ENCODE results near the gene NRROS. TPM values are rescaled to one million over a fixed set of nuclear protein-coding genes. Genes with fewer than 3 reads are reported as not detected.
"Not testable (repeated sequence)": the region's sequence is repeated elsewhere in the genome, so short reads cannot be mapped to it uniquely, and the experiment has no call there.

The NRROS gene
- 11.6 TPM for polyA plus RNA-seq (2012; ENCODE audit: missing spikeins)

GRCh38 chr3:196639483-196640296 is at the start of gene NRROS:
NRROS (plus strand) TSS chr3:196639694; CDS start chr3:196654540, 14,846 bp downstream.
- DNase-seq (ENCODE audit: insufficient read length) (peak; percentile 71), FAIRE-seq (peak; percentile 79)
- TF ChIP-seq TAF1 (IDR thresholded peaks at IDR 0.05; ENCODE audit: borderline replicate concordance, low read depth, low read length) (peak; percentile 70; the same call in 1 of the 2 replicates), POLR2AphosphoS5 (IDR thresholded peaks at IDR 0.05; ENCODE audit: low read depth, low read length) (peak; percentile 56), POLR2A (IDR thresholded peaks at IDR 0.05; ENCODE audit: low read depth, low read length) (peak; percentile 81)

DNA sequence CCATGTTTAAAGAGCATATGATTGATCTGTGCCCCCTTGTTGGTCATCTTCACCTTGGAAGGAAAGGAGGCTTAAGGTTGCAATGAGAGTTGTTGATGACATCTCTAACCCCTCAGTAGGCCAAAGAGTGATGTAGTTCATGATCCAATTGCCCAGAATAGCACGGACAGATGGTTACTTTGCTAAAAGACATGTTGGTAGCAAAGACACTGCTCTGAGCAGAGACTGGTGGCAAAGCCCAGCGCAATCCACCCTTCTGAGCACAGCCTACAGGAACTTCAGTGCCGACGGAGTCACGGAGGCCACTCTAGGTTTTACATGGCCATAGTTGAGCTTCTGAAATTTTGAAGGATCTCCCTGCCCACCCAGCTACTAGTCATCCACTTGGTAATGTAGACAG is 49.2 kb upstream of the NRROS start:
- DNase-seq (ENCODE audit: insufficient read length) (no peak), FAIRE-seq (no peak)
- no peak for TF ChIP-seq POLR2A (IDR thresholded peaks at IDR 0.05; ENCODE audit: low read depth, low read length)
- TF ChIP-seq POLR2AphosphoS5 (IDR thresholded peaks at IDR 0.05; ENCODE audit: low read depth, low read length), result no peak
- TF ChIP-seq TAF1 (IDR thresholded peaks at IDR 0.05; ENCODE audit: borderline replicate concordance, low read depth, low read length), result no peak

DNA sequence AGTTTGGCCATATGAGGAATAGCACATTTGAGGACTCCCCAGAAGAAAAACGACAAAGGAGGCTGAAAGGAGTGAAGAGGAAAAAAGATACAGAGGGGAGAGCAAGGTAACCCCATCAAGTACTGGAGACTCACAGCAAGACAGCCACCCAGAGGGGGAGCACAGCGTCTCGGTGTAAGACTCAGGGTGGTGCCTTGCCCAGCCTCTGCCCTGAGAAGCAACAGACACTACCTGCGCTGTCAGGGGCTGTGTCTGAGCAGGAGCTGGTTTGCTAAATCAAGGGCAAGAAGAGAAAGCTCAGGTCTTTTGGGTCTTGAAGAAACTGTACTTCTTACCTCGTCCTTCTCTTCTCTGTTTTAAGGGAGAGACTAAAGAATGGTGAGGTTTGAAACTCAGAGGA is 43.1 kb upstream of the NRROS start:
- DNase-seq (ENCODE audit: insufficient read length) (no peak), FAIRE-seq (no peak)
- TF ChIP-seq POLR2A (IDR thresholded peaks at IDR 0.05; ENCODE audit: low read depth, low read length), result no peak
- no peak for TF ChIP-seq TAF1 (IDR thresholded peaks at IDR 0.05; ENCODE audit: borderline replicate concordance, low read depth, low read length)
- no peak for TF ChIP-seq POLR2AphosphoS5 (IDR thresholded peaks at IDR 0.05; ENCODE audit: low read depth, low read length)

- not testable (repeated sequence) for FAIRE-seq; DNase-seq (ENCODE audit: insufficient read length)
Measured at GRCh38 chr3:196597971-196598733, 41.3 kb upstream of the NRROS start.

DNA sequence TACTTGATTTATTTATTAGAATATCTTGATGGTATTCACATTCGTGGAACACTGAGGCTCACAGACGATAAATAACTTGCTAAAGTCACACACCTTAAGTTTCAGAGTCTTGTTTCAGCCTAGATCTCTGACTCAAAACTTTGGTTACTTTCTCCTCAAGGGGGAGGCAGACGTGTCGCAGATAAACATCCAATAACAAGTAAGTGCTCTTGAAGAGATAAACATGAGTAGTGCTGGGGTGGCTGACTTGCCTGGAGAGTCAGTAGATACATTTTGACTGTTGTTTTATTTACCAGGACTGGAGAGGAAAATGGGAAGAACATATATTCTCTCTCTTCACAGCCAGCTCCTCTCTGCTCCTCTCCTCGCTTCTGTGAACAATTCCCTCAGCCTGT is 39.8 kb upstream of the NRROS start:
- FAIRE-seq (no peak), DNase-seq (ENCODE audit: insufficient read length) (no peak)
- no peak for TF ChIP-seq POLR2AphosphoS5 (IDR thresholded peaks at IDR 0.05; ENCODE audit: low read depth, low read length)
- no peak for TF ChIP-seq TAF1 (IDR thresholded peaks at IDR 0.05; ENCODE audit: borderline replicate concordance, low read depth, low read length)
- no peak for TF ChIP-seq POLR2A (IDR thresholded peaks at IDR 0.05; ENCODE audit: low read depth, low read length)

- no peak for FAIRE-seq
- TF ChIP-seq POLR2AphosphoS5 (IDR thresholded peaks at IDR 0.05; ENCODE audit: low read depth, low read length) (no peak), POLR2A (IDR thresholded peaks at IDR 0.05; ENCODE audit: low read depth, low read length) (no peak), TAF1 (IDR thresholded peaks at IDR 0.05; ENCODE audit: borderline replicate concordance, low read depth, low read length) (no peak)
- no peak for DNase-seq (ENCODE audit: insufficient read length)
Measured at GRCh38 chr3:196600359-196600758, 39.1 kb upstream of the NRROS start.

DNA sequence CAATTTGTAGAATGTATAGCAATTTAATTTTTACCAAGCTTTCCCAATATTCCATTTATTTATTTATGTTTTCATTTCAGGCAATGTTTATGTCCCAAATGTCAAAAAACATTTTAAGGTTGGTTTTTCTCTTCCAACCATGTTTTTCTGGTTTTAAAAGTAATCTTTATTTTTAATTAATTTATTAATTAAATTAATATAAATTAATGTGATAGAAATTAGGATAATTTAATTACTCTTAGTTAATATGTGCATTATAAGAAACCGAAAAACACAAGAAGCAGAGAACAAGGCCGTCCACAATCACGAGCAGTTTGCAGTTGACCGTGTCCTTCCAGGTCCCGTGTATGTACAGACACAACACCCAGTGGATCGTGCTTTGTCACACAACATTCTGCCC is 36.8 kb upstream of the NRROS start:
- TF ChIP-seq POLR2AphosphoS5 (IDR thresholded peaks at IDR 0.05; ENCODE audit: low read depth, low read length) (no peak), TAF1 (IDR thresholded peaks at IDR 0.05; ENCODE audit: borderline replicate concordance, low read depth, low read length) (no peak), POLR2A (IDR thresholded peaks at IDR 0.05; ENCODE audit: low read depth, low read length) (no peak)
- FAIRE-seq (no peak), DNase-seq (ENCODE audit: insufficient read length) (no peak)

DNA sequence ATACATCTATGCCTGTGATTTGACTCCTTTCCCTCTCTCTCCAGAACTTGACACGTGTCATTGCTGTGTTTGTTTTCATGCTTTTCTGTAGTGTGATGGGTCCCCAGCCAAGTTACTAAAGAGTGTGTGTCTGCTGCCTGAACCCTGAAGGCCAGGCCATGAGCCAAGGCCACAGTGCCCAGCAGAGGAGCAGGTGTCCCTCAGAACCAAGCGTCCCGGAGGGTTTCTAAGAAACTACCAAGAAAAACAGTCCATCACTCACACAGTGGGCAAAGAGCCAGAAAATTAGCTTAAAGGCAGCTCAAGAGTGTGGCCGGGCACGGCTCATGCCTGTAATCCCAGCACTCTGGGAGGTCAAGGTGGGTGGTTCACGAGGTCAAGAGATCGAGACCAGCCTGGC is 35.8 kb upstream of the NRROS start:
- TF ChIP-seq POLR2AphosphoS5 (IDR thresholded peaks at IDR 0.05; ENCODE audit: low read depth, low read length), result no peak
- FAIRE-seq (no peak), DNase-seq (ENCODE audit: insufficient read length) (no peak)

GRCh38 chr3:196604548-196604947 is 34.9 kb upstream of the NRROS start:
- DNase-seq (ENCODE audit: insufficient read length), result no peak
- TF ChIP-seq POLR2AphosphoS5 (IDR thresholded peaks at IDR 0.05; ENCODE audit: low read depth, low read length) (no peak), TAF1 (IDR thresholded peaks at IDR 0.05; ENCODE audit: borderline replicate concordance, low read depth, low read length) (no peak), POLR2A (IDR thresholded peaks at IDR 0.05; ENCODE audit: low read depth, low read length) (no peak)
- peak; percentile 33 for FAIRE-seq

DNA sequence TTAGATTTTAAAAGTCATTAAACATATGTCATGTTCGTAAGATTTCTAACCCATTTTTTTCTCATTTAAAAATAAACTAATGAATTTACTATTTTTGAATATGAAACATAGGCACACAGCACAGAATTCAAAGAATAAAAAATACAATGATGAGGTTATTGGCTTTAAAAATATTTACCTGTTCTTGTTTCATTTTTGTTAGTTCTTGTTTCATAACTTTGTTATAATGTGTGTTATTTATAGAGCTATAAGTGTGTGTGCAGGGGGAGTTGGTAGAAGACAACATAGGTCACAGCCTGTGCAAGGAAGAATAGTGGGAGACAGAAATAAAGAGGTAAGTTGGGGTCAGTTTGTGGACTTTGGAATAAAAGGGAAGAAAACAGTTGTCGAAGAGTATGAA is 30.8 kb upstream of the NRROS start:
- TF ChIP-seq TAF1 (IDR thresholded peaks at IDR 0.05; ENCODE audit: borderline replicate concordance, low read depth, low read length), result no peak
- TF ChIP-seq POLR2AphosphoS5 (IDR thresholded peaks at IDR 0.05; ENCODE audit: low read depth, low read length), result no peak
- no peak for TF ChIP-seq POLR2A (IDR thresholded peaks at IDR 0.05; ENCODE audit: low read depth, low read length)
- FAIRE-seq (no peak), DNase-seq (ENCODE audit: insufficient read length) (no peak)

GRCh38 chr3:196609343-196609775 is 30.1 kb upstream of the NRROS start:
- DNase-seq (ENCODE audit: insufficient read length) (peak; percentile 75), FAIRE-seq (peak; percentile 89)
- TF ChIP-seq POLR2A (IDR thresholded peaks at IDR 0.05; ENCODE audit: low read depth, low read length), result no peak
- no peak for TF ChIP-seq POLR2AphosphoS5 (IDR thresholded peaks at IDR 0.05; ENCODE audit: low read depth, low read length)
- no peak for TF ChIP-seq TAF1 (IDR thresholded peaks at IDR 0.05; ENCODE audit: borderline replicate concordance, low read depth, low read length)

Measured in GM12892 (cell line).